ENCODE measurements around the gene TMC5.

Gene TMC5

GRCh38 chr16:19379838-19380237, 37.8 kb upstream of the TMC5 start:
- no peaks in the 10 kb centered on the region for H3K27me3 ChIP-seq (replicated peaks; ENCODE audit: insufficient read depth, low read length)
- no peaks in the 10 kb centered on the region for H3K9me3 ChIP-seq (replicated peaks; ENCODE audit: insufficient read depth, low read length)
- H3F3A ChIP-seq (ENCODE audit: insufficient read depth, low read length), result peaks cover 52% of the 10 kb centered on the region
- TF ChIP-seq EZH2phosphoT487 (IDR thresholded peaks at IDR 0.05; ENCODE audit: low read length) (no peak), CTCF (IDR thresholded peaks at IDR 0.05; ENCODE audit: low read length) (no peak), EZH2 (optimal IDR thresholded peaks at IDR 0.05; ENCODE audit: low read depth, low read length) (no peak)
- H4K20me1 ChIP-seq (ENCODE audit: insufficient read depth, low read length), result no peaks in the 10 kb centered on the region
- H3K4me2 ChIP-seq (ENCODE audit: low read depth, low read length), result peak overlapping the region; percentile 44
- no peaks in the 10 kb centered on the region for H3K9me2 ChIP-seq (replicated peaks; ENCODE audit: insufficient read depth, low read length)
- H3K79me2 ChIP-seq (ENCODE audit: low read length), result no peaks in the 10 kb centered on the region
- H3K4me1 ChIP-seq (ENCODE audit: low read length), result peaks cover 61% of the 10 kb centered on the region
- peak overlapping the region; percentile 38 for H3K9ac ChIP-seq (ENCODE audit: low read length)
- DNase-seq, result no peak
- peak overlapping the region; percentile 9 for H2AFZ ChIP-seq (ENCODE audit: low read length)
- peak overlapping the region; percentile 96 for H3K27ac ChIP-seq (ENCODE audit: low read length)
- no peaks in the 10 kb centered on the region for H3K36me3 ChIP-seq (replicated peaks; ENCODE audit: insufficient read depth, low read length)
- peak overlapping the region; percentile 23 for H3K4me3 ChIP-seq (ENCODE audit: low read length)

GRCh38 chr16:19380328-19380727, 37.4 kb upstream of the TMC5 start:
- H3K4me1 ChIP-seq (ENCODE audit: low read length), result peaks cover 65% of the 10 kb centered on the region
- peak overlapping the region; percentile 96 for H3K27ac ChIP-seq (ENCODE audit: low read length)
- H3K9me3 ChIP-seq (replicated peaks; ENCODE audit: insufficient read depth, low read length), result no peaks in the 10 kb centered on the region
- peak overlapping the region; percentile 9 for H2AFZ ChIP-seq (ENCODE audit: low read length)
- no peaks in the 10 kb centered on the region for H3K27me3 ChIP-seq (replicated peaks; ENCODE audit: insufficient read depth, low read length)
- peak overlapping the region; percentile 23 for H3K4me3 ChIP-seq (ENCODE audit: low read length)
- H3K4me2 ChIP-seq (ENCODE audit: low read depth, low read length), result peak overlapping the region; percentile 44
- H3K9ac ChIP-seq (ENCODE audit: low read length), result peak overlapping the region; percentile 38
- no peak for TF ChIP-seq EZH2phosphoT487 (IDR thresholded peaks at IDR 0.05; ENCODE audit: low read length)
- no peak for TF ChIP-seq CTCF (IDR thresholded peaks at IDR 0.05; ENCODE audit: low read length)
- no peak for TF ChIP-seq EZH2 (optimal IDR thresholded peaks at IDR 0.05; ENCODE audit: low read depth, low read length)
- peaks cover 56% of the 10 kb centered on the region for H3F3A ChIP-seq (ENCODE audit: insufficient read depth, low read length)
- H4K20me1 ChIP-seq (ENCODE audit: insufficient read depth, low read length), result no peaks in the 10 kb centered on the region
- H3K9me2 ChIP-seq (replicated peaks; ENCODE audit: insufficient read depth, low read length), result no peaks in the 10 kb centered on the region
- peak; percentile 82 for DNase-seq
- no peaks in the 10 kb centered on the region for H3K36me3 ChIP-seq (replicated peaks; ENCODE audit: insufficient read depth, low read length)
- H3K79me2 ChIP-seq (ENCODE audit: low read length), result no peaks in the 10 kb centered on the region

GRCh38 chr16:19382084-19382801, 35.4 kb upstream of the TMC5 start:
- peak overlapping the region; percentile 96 for H3K27ac ChIP-seq (ENCODE audit: low read length)
- peaks cover 74% of the 10 kb centered on the region for H3K4me1 ChIP-seq (ENCODE audit: low read length)
- H3K27me3 ChIP-seq (replicated peaks; ENCODE audit: insufficient read depth, low read length), result no peaks in the 10 kb centered on the region
- peak overlapping the region; percentile 86 for H3K4me2 ChIP-seq (ENCODE audit: low read depth, low read length)
- H3K4me3 ChIP-seq (ENCODE audit: low read length), result peak overlapping the region; percentile 52
- no peaks in the 10 kb centered on the region for H4K20me1 ChIP-seq (ENCODE audit: insufficient read depth, low read length)
- no peaks in the 10 kb centered on the region for H3K9me3 ChIP-seq (replicated peaks; ENCODE audit: insufficient read depth, low read length)
- H3K36me3 ChIP-seq (replicated peaks; ENCODE audit: insufficient read depth, low read length), result no peaks in the 10 kb centered on the region
- H3K79me2 ChIP-seq (ENCODE audit: low read length), result no peaks in the 10 kb centered on the region
- peaks cover 56% of the 10 kb centered on the region for H3F3A ChIP-seq (ENCODE audit: insufficient read depth, low read length)
- no peak for TF ChIP-seq CTCF (IDR thresholded peaks at IDR 0.05; ENCODE audit: low read length)
- no peak for TF ChIP-seq EZH2 (optimal IDR thresholded peaks at IDR 0.05; ENCODE audit: low read depth, low read length)
- TF ChIP-seq EZH2phosphoT487 (IDR thresholded peaks at IDR 0.05; ENCODE audit: low read length), result no peak
- H3K9ac ChIP-seq (ENCODE audit: low read length), result peak overlapping the region; percentile 72
- peak overlapping the region; percentile 69 for H2AFZ ChIP-seq (ENCODE audit: low read length)
- DNase-seq, result peak; percentile 16
- H3K9me2 ChIP-seq (replicated peaks; ENCODE audit: insufficient read depth, low read length), result no peaks in the 10 kb centered on the region
